NT2/D1 (cell line): ENCODE results near the gene TNS1.

Experiments
- SUZ12 ChIP-seq: IDR thresholded peaks from 2 replicates; pipeline ENCODE4 v1.6.1; 2011; ENCODE audit not compliant: insufficient read length, insufficient read depth; ENCODE audit errors: extremely low read depth
- YY1 ChIP-seq: IDR thresholded peaks from 2 replicates; pipeline ENCODE4 v1.6.1; 2011; ENCODE audit not compliant: insufficient read length, insufficient read depth
- ZNF274 ChIP-seq: IDR thresholded peaks from 2 replicates; pipeline ENCODE4 v1.6.1; 2011; ENCODE audit warnings: mild to moderate bottlenecking, low read depth, low read length

DNA sequence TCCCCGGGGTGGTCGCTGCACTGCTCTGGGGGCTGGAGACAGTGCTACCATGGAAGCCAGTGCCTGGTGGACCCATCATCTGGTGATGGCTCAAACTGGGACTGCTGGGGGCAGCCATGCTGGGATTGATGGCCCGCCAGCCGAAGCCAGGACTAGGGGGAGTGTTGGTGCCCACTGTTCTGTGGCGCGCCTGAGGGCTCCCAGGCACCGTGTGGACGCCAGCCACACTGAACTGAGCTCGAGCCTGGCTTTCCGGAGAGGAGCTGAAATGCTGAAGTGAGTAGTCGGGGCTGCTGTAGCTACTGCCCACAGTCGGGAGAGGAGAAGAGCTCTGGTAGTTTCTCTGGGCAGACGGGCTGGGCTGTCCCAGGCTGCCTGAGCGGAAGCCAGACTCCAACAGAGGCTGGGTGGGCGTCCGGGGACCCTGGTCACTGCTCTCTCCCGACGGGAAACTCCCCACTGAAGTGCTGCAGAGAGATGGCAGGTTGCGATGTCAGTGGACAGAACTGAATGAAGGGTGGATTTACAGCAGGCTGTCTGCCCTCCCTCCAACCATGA lies 184.4 kb downstream of the TNS1 start:
- no peak for TF ChIP-seq YY1
- TF ChIP-seq SUZ12, result no peak
- TF ChIP-seq ZNF274, result no peak
